HG03432 (cell line): ENCODE measurements around the gene BEND5.

Experiments used
- ATAC-seq: cut with Tn5 transposase; IDR thresholded peaks from one replicate; pipeline ENCODE4 v1.9.1; 2021; ENCODE audit warnings: mild to moderate bottlenecking, moderate library complexity; ENCODE audit not compliant: unreplicated experiment

Gene BEND5

GRCh38 chr1:48684381-48684780 is 92.3 kb downstream of the BEND5 start:
- ATAC-seq = no peak

GRCh38 chr1:48683839-48684238 is 92.9 kb downstream of the BEND5 start:
- no peak for ATAC-seq

GRCh38 chr1:48681476-48682305 is 95.0 kb downstream of the BEND5 start:
- ATAC-seq = no peak

GRCh38 chr1:48680411-48681035 is 96.2 kb downstream of the BEND5 start:
- ATAC-seq = no peak

- no peak for ATAC-seq
These were observed 96.8 kb downstream of the BEND5 start for GRCh38 chr1:48679859-48680258.

GRCh38 chr1:48678710-48679505 is 97.8 kb downstream of the BEND5 start:
- ATAC-seq = peak; percentile 46
